Measurements from ENCODE around the gene CENPP.

- TF ChIP-seq CTCF (IDR thresholded peaks at IDR 0.05) = no peak
- no peak for TF ChIP-seq POLR2A (IDR thresholded peaks at IDR 0.05)
These were observed 156.6 kb downstream of the CENPP start, which contains the start of gene ASPN for GRCh38 chr9:92482329-92482728.

Measured in vagina (tissue), 2 donors.